ENCODE measurements around the gene ABL1.

Gene ABL1

GRCh38 chr9:130820135-130820738 lies 14.8 kb upstream of the ABL1 start:
- TF ChIP-seq CTCF (IDR thresholded peaks at IDR 0.05; ENCODE audit: extremely low read depth, insufficient read depth, missing control alignments), result no peak
- in situ Hi-C loops (cut with MboI; ENCODE audit: low pct_unique_long_range_greater_than_20kb, low sequenced_read_pairs, unreplicated experiment), result no loop called here
- DNase-seq (ENCODE audit: low spot score), result no peak

- in situ Hi-C loops (cut with MboI; ENCODE audit: low pct_unique_long_range_greater_than_20kb, low sequenced_read_pairs, unreplicated experiment), result no loop called here
- no peak for DNase-seq (ENCODE audit: low spot score)
- TF ChIP-seq CTCF (IDR thresholded peaks at IDR 0.05; ENCODE audit: extremely low read depth, insufficient read depth, missing control alignments), result no peak
Observed at GRCh38 chr9:130823435-130823834, 11.6 kb upstream of the ABL1 start.

GRCh38 chr9:130824079-130824478 lies 11.0 kb upstream of the ABL1 start:
- DNase-seq (ENCODE audit: low spot score), result no peak
- no peak for TF ChIP-seq CTCF (IDR thresholded peaks at IDR 0.05; ENCODE audit: extremely low read depth, insufficient read depth, missing control alignments)
- in situ Hi-C loops (cut with MboI; ENCODE audit: low pct_unique_long_range_greater_than_20kb, low sequenced_read_pairs, unreplicated experiment), result no loop called here

GRCh38 chr9:130824643-130825350 lies 10.3 kb upstream of the ABL1 start:
- DNase-seq (ENCODE audit: low spot score), result no peak
- in situ Hi-C loops (cut with MboI; ENCODE audit: low pct_unique_long_range_greater_than_20kb, low sequenced_read_pairs, unreplicated experiment), result no loop called here
- TF ChIP-seq CTCF (IDR thresholded peaks at IDR 0.05; ENCODE audit: extremely low read depth, insufficient read depth, missing control alignments), result no peak

GRCh38 chr9:130825351-130825651 lies 9.8 kb upstream of the ABL1 start:
- no peak for DNase-seq (ENCODE audit: low spot score)
- in situ Hi-C loops (cut with MboI; ENCODE audit: low pct_unique_long_range_greater_than_20kb, low sequenced_read_pairs, unreplicated experiment), result no loop called here
- TF ChIP-seq CTCF (IDR thresholded peaks at IDR 0.05; ENCODE audit: extremely low read depth, insufficient read depth, missing control alignments), result no peak

DNA sequence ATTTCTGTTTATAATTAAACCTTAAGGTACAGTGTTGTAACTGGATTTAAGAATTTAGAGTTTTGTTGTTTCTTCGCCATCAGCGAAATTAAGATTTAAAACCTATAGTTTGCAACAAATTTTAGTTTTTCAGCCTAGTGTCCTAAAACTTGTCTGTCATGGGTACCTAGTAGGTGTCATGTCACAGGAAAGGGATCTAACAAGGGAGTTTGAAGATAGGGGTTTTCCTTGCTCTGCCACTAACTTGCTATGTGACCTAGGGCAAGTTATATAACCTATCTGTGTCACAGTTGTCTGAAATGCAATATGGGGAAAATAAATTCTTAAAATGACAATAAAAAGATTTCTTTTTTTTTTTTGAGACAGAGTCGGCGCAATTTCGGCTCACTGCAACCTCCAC lies 9.2 kb upstream of the ABL1 start:
- no peak for DNase-seq (ENCODE audit: low spot score)
- no peak for TF ChIP-seq CTCF (IDR thresholded peaks at IDR 0.05; ENCODE audit: extremely low read depth, insufficient read depth, missing control alignments)
- in situ Hi-C loops (cut with MboI; ENCODE audit: low pct_unique_long_range_greater_than_20kb, low sequenced_read_pairs, unreplicated experiment), result no loop called here

Data from GM13977 (cell line).